HepG2 (cell line): ENCODE data around the gene EEA1. TPM values are rescaled to one million over a fixed set of nuclear protein-coding genes. Genes with fewer than 3 reads are reported as not detected.

Experiments used
- ATAC-seq: fragments of 200-7000 bp; cut with Tn5 transposase; 3 replicates; pipeline ENCODE4 v1.9.1; 2020; ENCODE audit warnings: mild to moderate bottlenecking, moderate library complexity
- BruUV-seq: library from RNA; stranded (reverse); fragments of 400-500 nt; replicated peaks from 2 replicates; lab custom pipeline; 2021; lab: Mats Ljungman, UMichigan
- CTCF ChIA-PET: fragments of 300-600 bp; formaldehyde crosslinking; extraction: SDS; loops from one replicate; lab custom pipeline; 2021; ENCODE audit warnings: low total read pairs, inconsistent platforms, low intra/inter-chr PET ratio; lab: Yijun Ruan, JAX
- POLR2A ChIA-PET: fragments of 350-600 bp; sonication (Branson Sonifier 250); formaldehyde crosslinking; loops from one replicate; lab custom pipeline; 2020; ENCODE audit warnings: antibody characterized with exemption, inconsistent platforms; lab: Yijun Ruan, JAX
- DNase-seq: peaks from one replicate; pipeline ENCODE4 v3.0.0-alpha.2; 2015; ENCODE audit warnings: low spot score
- FAIRE-seq: peaks from 3 replicates; lab custom pipeline; 2011; peaks lifted over from hg19 to GRCh38; lab: Jason Lieb, UNC
- H2AFZ ChIP-seq: one replicate; pipeline ENCODE4 v1.6.1; 2011; ENCODE audit warnings: low read length, inconsistent platforms
- H3K27ac ChIP-seq: fragments of 300-600 bp; 3 replicates; pipeline ENCODE4 v1.8.0; 2011; ENCODE audit warnings: mixed run types, mild to moderate bottlenecking, mixed read lengths, low read length, inconsistent platforms; ENCODE audit not compliant: insufficient read depth; ENCODE audit errors: extremely low read length
- H3K27me3 ChIP-seq, 2 experiments: fragments of 200-600 bp in 1 of 2; 2 replicates in 1 of 2; 3 replicates in 1 of 2; pipeline versions ENCODE4 v1.6.0 to v1.8.0; 2011; ENCODE audit warnings: low read length in 2 of 2, mild to moderate bottlenecking in 2 of 2, moderate library complexity in 2 of 2, inconsistent platforms in 1 of 2; ENCODE audit not compliant: insufficient read depth in 2 of 2, control insufficient read depth in 1 of 2
- H3K36me3 ChIP-seq, 2 experiments: fragments of 200-600 bp in 1 of 2; replicated peaks in 1 of 2; 2 replicates in 1 of 2; 3 replicates in 1 of 2; pipeline versions ENCODE4 v1.5.1 to v1.8.0; 2011; ENCODE audit warnings: low read length in 2 of 2, inconsistent platforms in 1 of 2; ENCODE audit not compliant: insufficient read depth in 2 of 2, control insufficient read depth in 1 of 2
- H3K4me1 ChIP-seq: 2 replicates; pipeline ENCODE4 v1.5.1; 2012; ENCODE audit warnings: low read length, inconsistent platforms; ENCODE audit not compliant: insufficient read depth
- H3K4me2 ChIP-seq: 2 replicates; pipeline ENCODE4 v1.6.0; 2011; ENCODE audit warnings: low read depth, low read length, inconsistent platforms
- H3K4me3 ChIP-seq, 3 experiments: fragments of 200-600 bp in 1 of 3; sonication (generic), shearing (Covaris generic) in 1 of 3; replicated peaks in 1 of 3; 2 replicates each; pipeline ENCODE4 v1.5.1; 2011 to 2016; ENCODE audit warnings: low read length in 3 of 3, inconsistent platforms in 2 of 3, low read depth in 2 of 3, mild to moderate bottlenecking in 2 of 3, control low read depth in 1 of 3, mixed read lengths in 1 of 3; ENCODE audit not compliant: insufficient read depth in 1 of 3
- H3K79me2 ChIP-seq: one replicate; pipeline ENCODE4 v1.6.1; 2011; ENCODE audit warnings: low read length, inconsistent platforms; ENCODE audit not compliant: insufficient read depth
- H3K9ac ChIP-seq: 2 replicates; pipeline ENCODE4 v1.6.0; 2011; ENCODE audit warnings: mild to moderate bottlenecking, low read depth, low read length, inconsistent platforms; ENCODE audit not compliant: insufficient read depth
- H3K9me3 ChIP-seq: 2 replicates; pipeline ENCODE4 v1.5.1; 2012; ENCODE audit warnings: mild to moderate bottlenecking, low read length
- H4K20me1 ChIP-seq: 2 replicates; pipeline ENCODE4 v1.6.0; 2011; ENCODE audit warnings: inconsistent platforms, mild to moderate bottlenecking, low read length, moderate library complexity; ENCODE audit not compliant: insufficient read depth
- BRF2 ChIP-seq: sonication (generic); formaldehyde crosslinking; IDR thresholded peaks from 2 replicates; pipeline ENCODE4 v1.8.1; 2022; ENCODE audit warnings: mild to moderate bottlenecking, missing genetic modification reagents
- RORA ChIP-seq: sonication (generic); formaldehyde crosslinking; IDR thresholded peaks from 2 replicates; pipeline ENCODE4 v1.5.0; 2020; ENCODE audit warnings: mild to moderate bottlenecking, missing genetic modification reagents, moderate library complexity
- SIN3A ChIP-seq: IDR thresholded peaks from 2 replicates; pipeline ENCODE4 v1.6.1; 2011; ENCODE audit warnings: low read depth, mild to moderate bottlenecking, control low read depth, low read length, borderline replicate concordance
- SMARCC2 ChIP-seq: fragments of 450-650 bp; IDR thresholded peaks from 2 replicates; pipeline ENCODE4 v1.6.1; 2017; ENCODE audit warnings: antibody characterized with exemption, mild to moderate bottlenecking
- ZFY ChIP-seq: sonication (generic); formaldehyde crosslinking; IDR thresholded peaks from 2 replicates; pipeline ENCODE4 v1.4.0; 2020; ENCODE audit warnings: missing genetic modification reagents
- ZNF225 ChIP-seq: sonication (generic); formaldehyde crosslinking; IDR thresholded peaks from 2 replicates; pipeline ENCODE4 v1.4.0; 2020; ENCODE audit warnings: mild to moderate bottlenecking, missing genetic modification reagents
- ZNF431 ChIP-seq: sonication (generic); formaldehyde crosslinking; IDR thresholded peaks from 2 replicates; pipeline ENCODE4 v1.9.0; 2022; ENCODE audit warnings: missing genetic modification reagents, low read depth, mild to moderate bottlenecking, borderline replicate concordance
- ZNF670 ChIP-seq: sonication (generic); formaldehyde crosslinking; IDR thresholded peaks from 2 replicates; pipeline ENCODE4 v1.8.0; 2022; ENCODE audit warnings: mild to moderate bottlenecking, missing genetic modification reagents, borderline replicate concordance
- ZNF704 ChIP-seq: sonication (generic); formaldehyde crosslinking; IDR thresholded peaks from 2 replicates; pipeline ENCODE4 v1.8.1; 2023; ENCODE audit warnings: mild to moderate bottlenecking, inconsistent platforms, moderate library complexity, missing genetic modification reagents, borderline replicate concordance
- ZNF724P ChIP-seq: sonication (generic); formaldehyde crosslinking; IDR thresholded peaks from 2 replicates; pipeline ENCODE4 v1.8.0; 2022; ENCODE audit warnings: missing genetic modification reagents, borderline replicate concordance
- ZNF777 ChIP-seq: sonication (generic); formaldehyde crosslinking; IDR thresholded peaks from 2 replicates; pipeline ENCODE4 v1.4.0; 2020; ENCODE audit warnings: missing genetic modification reagents
- WGBS: methylation state at CpG from one replicate; pipeline ENCODE4 v1.1.6; 2017; ENCODE audit warnings: low lambda C conversion rate; 5-methylcytosine and 5-hydroxymethylcytosine counted together
- in situ Hi-C: cut with HindIII; loops from 2 replicates; pipeline ENCODE4 v1.10.0; 2017; ENCODE audit warnings: low pct_unique_long_range_greater_than_20kb; ENCODE audit not compliant: extremely low pct_ligation_motif_present
- intact Hi-C: fragments of 100-400 bp; cut with micrococcal nuclease; formaldehyde crosslinking; loops from one replicate; pipeline ENCODE4 v1.10.0; 2022; ENCODE audit not compliant: unreplicated experiment
- polyA plus RNA-seq, 8 experiments: library from polyadenylated mRNA; depleted of rRNA in 3 of 8; stranded (reverse) in 7 of 8; unstranded in 1 of 8; fragments of >200 nt; fragmentation: Illumina TruSeq in 4 of 8; extraction: Trizol in 4 of 8; gene quantifications; 2 replicates each; pipeline versions ENCODE4 v1.2.1 to v1.2.3, GENCODE V29; 2011 to 2016; ENCODE audit warnings: low read depth in 4 of 8, missing spikeins in 1 of 8, mixed read lengths in 1 of 8; ENCODE audit not compliant: insufficient read depth in 1 of 8
- total RNA-seq, 5 experiments: library from RNA; depleted of rRNA; stranded (reverse); fragments of >200 nt; fragmentation: Illumina TruSeq; extraction: Trizol; gene quantifications; 2 replicates each; pipeline ENCODE4 v1.2.3, GENCODE V29; 2016; ENCODE audit warnings: low read depth in 1 of 5
- TF ChIP-seq, protein P1 (sequence below): sonication (generic); formaldehyde crosslinking; IDR thresholded peaks from 2 replicates; pipeline ENCODE4 v1.8.1; 2023; ENCODE audit warnings: mild to moderate bottlenecking, missing genetic modification reagents

EEA1 gene
- total and polyA plus RNA-seq, 2 of the 13 experiments (the other 11 are each of a cell fraction or from before 2014, with no cell fraction given) = 5.0 to 19.3 TPM

- H4K20me1 ChIP-seq = no peaks in the 10 kb centered on the region; the same call in 1 of the 2 replicates
- ATAC-seq (no peak), DNase-seq (no peak), FAIRE-seq (no peak)
- no peak overlapping the region for H2AFZ ChIP-seq
- H3K27me3 ChIP-seq = no peaks in the 10 kb centered on the region
- no peak overlapping the region for H3K4me3 ChIP-seq
- ChIA-PET POLR2A (no interaction called here), CTCF (no interaction called here)
- H3K79me2 ChIP-seq = peaks cover 44% of the 10 kb centered on the region
- peaks cover 23% of the 10 kb centered on the region for H3K4me1 ChIP-seq
- BruUV-seq = no TSS peak
- no peak overlapping the region for H3K4me2 ChIP-seq
- in situ Hi-C loops = no loop called here
- H3K9me3 ChIP-seq = no peaks in the 10 kb centered on the region
- intact Hi-C loops = loop anchor here (10.0 kb wide), 1 partner anchor 67 kb away; no protein-coding TSS in a partner anchor
- TF ChIP-seq ZNF777 (no peak), ZNF704 (CRISPR knock-in tag) (no peak), SMARCC2 (no peak), ZNF431 (no peak), RORA (CRISPR knock-in tag) (no peak), BRF2 (CRISPR knock-in tag) (no peak), ZFY (CRISPR knock-in tag) (no peak), ZNF225 (CRISPR knock-in tag) (no peak), ZNF724P (no peak), SIN3A (no peak), ZNF670 (no peak)
- TF ChIP-seq, protein P1, sequence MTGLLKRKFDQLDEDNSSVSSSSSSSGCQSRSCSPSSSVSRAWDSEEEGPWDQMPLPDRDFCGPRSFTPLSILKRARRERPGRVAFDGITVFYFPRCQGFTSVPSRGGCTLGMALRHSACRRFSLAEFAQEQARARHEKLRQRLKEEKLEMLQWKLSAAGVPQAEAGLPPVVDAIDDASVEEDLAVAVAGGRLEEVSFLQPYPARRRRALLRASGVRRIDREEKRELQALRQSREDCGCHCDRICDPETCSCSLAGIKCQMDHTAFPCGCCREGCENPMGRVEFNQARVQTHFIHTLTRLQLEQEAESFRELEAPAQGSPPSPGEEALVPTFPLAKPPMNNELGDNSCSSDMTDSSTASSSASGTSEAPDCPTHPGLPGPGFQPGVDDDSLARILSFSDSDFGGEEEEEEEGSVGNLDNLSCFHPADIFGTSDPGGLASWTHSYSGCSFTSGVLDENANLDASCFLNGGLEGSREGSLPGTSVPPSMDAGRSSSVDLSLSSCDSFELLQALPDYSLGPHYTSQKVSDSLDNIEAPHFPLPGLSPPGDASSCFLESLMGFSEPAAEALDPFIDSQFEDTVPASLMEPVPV (CRISPR knock-in tag) = no peak
- peaks cover 0 to 2% of the 10 kb centered on the region in 2 experiments; a peak in 2 of 5 replicates for H3K36me3 ChIP-seq
- no peak overlapping the region for H3K27ac ChIP-seq
- no peak overlapping the region for H3K9ac ChIP-seq
- WGBS = 90% methylated on average over 1 of the region's 1 CpG
Observed at GRCh38 chr12:92921877-92922276, 7.2 kb downstream of the EEA1 start.
